ENCODE data around the gene GNAT1. TPM values are rescaled to one million over a fixed set of nuclear protein-coding genes. Genes with fewer than 3 reads are reported as not detected.

Gene GNAT1
- total and polyA plus RNA-seq, 2 donors (not counting 1 experiment from before 2014, with no cell fraction given) = not detected

DNA sequence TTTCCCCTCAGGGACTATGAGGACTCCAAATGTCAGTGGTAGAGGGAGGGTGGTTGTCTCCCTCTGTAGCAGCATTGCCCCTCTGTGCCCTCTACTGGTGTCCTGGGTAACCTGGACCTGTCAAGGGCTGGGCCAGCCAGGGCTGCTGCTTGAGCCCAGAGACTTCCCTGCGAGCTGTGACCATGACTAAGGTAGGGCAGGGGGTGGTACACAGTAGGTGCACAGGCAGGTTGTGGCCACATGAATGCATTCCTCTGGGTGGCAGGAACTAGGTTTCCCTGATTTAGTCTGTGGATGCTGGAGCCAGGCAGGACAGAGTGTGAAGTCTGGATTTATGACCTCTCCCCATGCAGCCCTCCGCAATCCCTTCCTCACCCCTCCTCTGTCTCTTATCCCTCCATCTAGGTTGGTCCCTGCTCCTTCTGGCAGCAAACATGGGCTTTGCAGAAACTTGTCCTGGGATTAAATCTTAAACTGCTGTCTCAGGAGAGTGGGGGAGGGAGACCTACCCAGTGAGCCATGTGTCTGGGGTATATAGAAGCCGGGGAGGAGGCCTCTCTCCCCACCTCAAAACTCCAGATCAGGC lies 45.0 kb upstream of the GNAT1 start:
- no peak for DNase-seq
- Histone ChIP-seq H2AFZ (ENCODE audit: insufficient read depth, low read depth, low read length, poor library complexity, severe bottlenecking) (no peak overlapping the region), H4K20me1 (ENCODE audit: control insufficient read depth, insufficient read depth, low read length, poor library complexity, severe bottlenecking) (no peaks in the 10 kb centered on the region), H3K4me2 (replicated peaks; ENCODE audit: low read depth, low read length, poor library complexity, severe bottlenecking) (no peak overlapping the region), H3K36me3 (replicated peaks in 1 of 2; ENCODE audit: control extremely low read depth in 1 of 2, control insufficient read depth in 1 of 2, extremely low read depth in 1 of 2, insufficient read depth in 2 of 2, low read length in 1 of 2) (no peaks in the 10 kb centered on the region), H3K4me1 (ENCODE audit: control insufficient read depth in 2 of 2, insufficient read depth in 2 of 2, low read length in 2 of 2) (no peaks in the 10 kb centered on the region), H3K4me3 (ENCODE audit: control extremely low read depth in 1 of 5, extremely low read depth in 1 of 5, insufficient read depth in 1 of 5, low read depth in 2 of 5, low read length in 4 of 5) (no peak overlapping the region), H3K27ac (ENCODE audit: low read length in 2 of 2) (no peak overlapping the region), H3K9ac (ENCODE audit: low read length) (no peak overlapping the region), H3K9me3 (ENCODE audit: control extremely low read depth in 1 of 3, control insufficient read depth in 2 of 3, insufficient read depth in 1 of 3, low read length in 2 of 3) (no peaks in the 10 kb centered on the region), H3K79me2 (ENCODE audit: control insufficient read depth, insufficient read depth, low read length) (no peaks in the 10 kb centered on the region), H3K27me3 (replicated peaks in 1 of 4; ENCODE audit: control extremely low read depth in 1 of 4, control insufficient read depth in 3 of 4, insufficient read depth in 4 of 4, low read length in 3 of 4) (no peaks in the 10 kb centered on the region)
- TF ChIP-seq, protein P1, sequence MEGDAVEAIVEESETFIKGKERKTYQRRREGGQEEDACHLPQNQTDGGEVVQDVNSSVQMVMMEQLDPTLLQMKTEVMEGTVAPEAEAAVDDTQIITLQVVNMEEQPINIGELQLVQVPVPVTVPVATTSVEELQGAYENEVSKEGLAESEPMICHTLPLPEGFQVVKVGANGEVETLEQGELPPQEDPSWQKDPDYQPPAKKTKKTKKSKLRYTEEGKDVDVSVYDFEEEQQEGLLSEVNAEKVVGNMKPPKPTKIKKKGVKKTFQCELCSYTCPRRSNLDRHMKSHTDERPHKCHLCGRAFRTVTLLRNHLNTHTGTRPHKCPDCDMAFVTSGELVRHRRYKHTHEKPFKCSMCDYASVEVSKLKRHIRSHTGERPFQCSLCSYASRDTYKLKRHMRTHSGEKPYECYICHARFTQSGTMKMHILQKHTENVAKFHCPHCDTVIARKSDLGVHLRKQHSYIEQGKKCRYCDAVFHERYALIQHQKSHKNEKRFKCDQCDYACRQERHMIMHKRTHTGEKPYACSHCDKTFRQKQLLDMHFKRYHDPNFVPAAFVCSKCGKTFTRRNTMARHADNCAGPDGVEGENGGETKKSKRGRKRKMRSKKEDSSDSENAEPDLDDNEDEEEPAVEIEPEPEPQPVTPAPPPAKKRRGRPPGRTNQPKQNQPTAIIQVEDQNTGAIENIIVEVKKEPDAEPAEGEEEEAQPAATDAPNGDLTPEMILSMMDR (IDR thresholded peaks at IDR 0.05) = no peak
- TF ChIP-seq EZH2 (IDR thresholded peaks at IDR 0.05; ENCODE audit: borderline replicate concordance, insufficient read depth, low read depth, low read length, poor library complexity, severe bottlenecking) = no peak
- no peak overlapping the region for H3K4me3 Mint-ChIP-seq
- POLR2A ChIA-PET = no interaction called here
- WGBS (ENCODE audit: insufficient coverage) = 80% methylated on average over 1 of the region's 3 CpGs
- ATAC-seq (ENCODE audit: low read depth) = no peak
- no peak overlapping the region for H3K27ac Mint-ChIP-seq
- CTCF ChIA-PET = no interaction called here
- H3K4me1 Mint-ChIP-seq = no peaks in the 10 kb centered on the region
- intact Hi-C loops (cut with micrococcal nuclease) = no loop called here
- H3K9me3 Mint-ChIP-seq (ENCODE audit: insufficient read depth) = no peaks in the 10 kb centered on the region
- H3K27me3 Mint-ChIP-seq = peaks cover 8% of the 10 kb centered on the region

DNA sequence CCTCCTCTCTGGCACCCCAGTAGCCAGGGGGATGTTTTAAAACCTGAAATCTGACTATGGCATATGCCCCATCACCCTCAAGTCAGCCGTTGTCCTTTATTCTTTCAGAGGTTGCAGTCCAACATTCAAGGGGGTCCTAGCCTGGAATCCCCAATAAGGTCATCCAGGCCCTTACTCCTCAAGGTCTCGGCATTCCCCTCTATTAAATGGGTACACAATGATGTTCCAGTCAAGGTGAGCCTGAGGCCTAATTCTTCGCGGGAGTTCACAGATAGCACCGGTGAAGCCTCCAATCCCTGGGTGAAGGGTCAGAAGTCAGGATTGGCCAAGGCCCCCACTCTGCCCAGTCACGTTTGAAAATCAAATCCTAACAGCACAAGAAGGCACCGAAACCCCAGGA lies 44.4 kb upstream of the GNAT1 start:
- Mint-ChIP-seq H3K27ac (no peak overlapping the region), H3K9me3 (ENCODE audit: insufficient read depth) (no peaks in the 10 kb centered on the region), H3K4me1 (no peaks in the 10 kb centered on the region), H3K4me3 (no peak overlapping the region), H3K27me3 (peaks cover 8% of the 10 kb centered on the region)
- Histone ChIP-seq H3K4me3 (ENCODE audit: control extremely low read depth in 1 of 5, extremely low read depth in 1 of 5, insufficient read depth in 1 of 5, low read depth in 2 of 5, low read length in 4 of 5) (no peak overlapping the region), H3K36me3 (replicated peaks in 1 of 2; ENCODE audit: control extremely low read depth in 1 of 2, control insufficient read depth in 1 of 2, extremely low read depth in 1 of 2, insufficient read depth in 2 of 2, low read length in 1 of 2) (no peaks in the 10 kb centered on the region), H3K9me3 (ENCODE audit: control extremely low read depth in 1 of 3, control insufficient read depth in 2 of 3, insufficient read depth in 1 of 3, low read length in 2 of 3) (no peaks in the 10 kb centered on the region), H2AFZ (ENCODE audit: insufficient read depth, low read depth, low read length, poor library complexity, severe bottlenecking) (no peak overlapping the region), H3K4me2 (replicated peaks; ENCODE audit: low read depth, low read length, poor library complexity, severe bottlenecking) (no peak overlapping the region), H3K79me2 (ENCODE audit: control insufficient read depth, insufficient read depth, low read length) (no peaks in the 10 kb centered on the region), H3K27me3 (replicated peaks in 1 of 4; ENCODE audit: control extremely low read depth in 1 of 4, control insufficient read depth in 3 of 4, insufficient read depth in 4 of 4, low read length in 3 of 4) (peaks cover 0 to 3% (median 0%) of the 10 kb centered on the region in 4 experiments), H3K4me1 (ENCODE audit: control insufficient read depth in 2 of 2, insufficient read depth in 2 of 2, low read length in 2 of 2) (no peaks in the 10 kb centered on the region), H3K9ac (ENCODE audit: low read length) (no peak overlapping the region), H4K20me1 (ENCODE audit: control insufficient read depth, insufficient read depth, low read length, poor library complexity, severe bottlenecking) (no peaks in the 10 kb centered on the region), H3K27ac (ENCODE audit: low read length in 2 of 2) (no peak overlapping the region)
- no peak for DNase-seq
- no peak for TF ChIP-seq EZH2 (IDR thresholded peaks at IDR 0.05; ENCODE audit: borderline replicate concordance, insufficient read depth, low read depth, low read length, poor library complexity, severe bottlenecking)
- ChIA-PET CTCF (no interaction called here), POLR2A (no interaction called here)
- intact Hi-C loops (cut with micrococcal nuclease) = no loop called here
- no peak for ATAC-seq (ENCODE audit: low read depth)
- 83% methylated on average over 7 of the region's 7 CpGs for WGBS (ENCODE audit: insufficient coverage)
